Glomerular endothelial cell (primary cell): ENCODE results near the gene CD83. TPM values are rescaled to one million over a fixed set of nuclear protein-coding genes. Genes with fewer than 3 reads are reported as not detected.

Source experiments
- total RNA-seq: library from RNA; depleted of rRNA; stranded (reverse); fragments of >200 nt; gene quantifications from 2 replicates; pipeline ENCODE4 v1.2.3, GENCODE V29; 2015

CD83 gene
- total RNA-seq, 1 donor from 2014 or later = 3.2 TPM

Other genes starting within 250 kb of the CD83 start
- 4.0 and 7.2 TPM in 2 replicates for gene RNF182, start 192.8 kb upstream of the CD83 start, total RNA-seq